ENCODE data around the gene KAT6B.

Gene KAT6B

DNA sequence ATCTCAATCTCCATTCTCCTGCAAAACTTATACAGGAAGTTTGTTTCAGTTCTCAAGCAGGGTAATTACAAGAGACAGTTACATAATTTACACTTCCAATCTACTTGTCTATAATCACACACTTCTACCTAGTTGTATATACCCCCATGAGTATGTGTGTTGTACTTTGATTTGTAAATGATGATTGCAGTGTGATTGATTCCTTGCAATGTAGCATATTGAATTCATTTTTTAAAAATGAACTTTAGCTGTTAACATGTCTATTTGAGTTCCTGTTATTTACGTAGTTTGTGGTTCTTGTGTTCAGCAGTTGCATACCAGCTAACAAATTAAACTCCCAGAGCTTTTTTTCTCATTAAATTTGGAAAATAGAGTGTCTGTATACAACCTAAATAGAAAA is 182.6 kb downstream of the KAT6B start:
- DNase-seq (ENCODE audit: low read depth in 2 of 2, low spot score in 1 of 2): no peak

DNA sequence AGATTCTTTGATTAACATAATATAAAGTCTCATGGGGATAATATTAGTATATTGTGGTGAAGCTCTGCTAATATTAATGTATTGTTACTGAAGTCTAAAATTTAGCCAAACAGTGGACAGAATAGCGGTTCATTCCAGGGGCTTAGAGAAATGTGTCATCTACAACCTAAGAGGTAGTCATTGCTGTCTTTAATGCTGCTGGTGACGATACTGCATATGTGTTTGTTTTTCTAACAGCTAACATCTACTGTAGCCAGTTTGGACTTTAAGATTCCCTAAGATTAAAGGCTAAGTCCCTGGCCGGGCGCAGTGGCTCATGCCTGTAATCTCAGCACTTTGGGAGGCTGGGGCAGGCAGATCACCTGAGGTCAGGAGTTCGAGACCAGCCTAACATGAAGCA is 183.0 kb downstream of the KAT6B start:
- no peak for DNase-seq (ENCODE audit: low read depth in 2 of 2, low spot score in 1 of 2)

DNA sequence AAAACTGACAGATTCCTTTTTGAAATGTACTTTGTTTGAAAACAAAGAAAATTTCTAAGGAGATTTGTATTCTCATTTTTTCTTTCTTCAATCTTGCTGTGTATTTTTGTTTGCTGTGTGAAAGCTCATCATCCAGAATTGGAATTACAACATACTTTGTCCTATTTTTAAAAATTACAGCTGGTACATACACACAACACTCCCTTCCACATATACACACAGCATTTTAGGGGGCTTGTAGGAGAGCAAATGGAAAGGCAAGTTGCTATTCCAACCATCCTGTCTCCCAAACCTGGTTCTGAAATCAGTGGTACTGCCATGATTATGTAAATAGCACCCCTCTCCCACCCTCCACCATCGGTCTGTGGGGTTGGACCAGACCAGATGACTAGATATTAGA is 184.0 kb downstream of the KAT6B start:
- no peak for DNase-seq (ENCODE audit: low read depth in 2 of 2, low spot score in 1 of 2)

DNA sequence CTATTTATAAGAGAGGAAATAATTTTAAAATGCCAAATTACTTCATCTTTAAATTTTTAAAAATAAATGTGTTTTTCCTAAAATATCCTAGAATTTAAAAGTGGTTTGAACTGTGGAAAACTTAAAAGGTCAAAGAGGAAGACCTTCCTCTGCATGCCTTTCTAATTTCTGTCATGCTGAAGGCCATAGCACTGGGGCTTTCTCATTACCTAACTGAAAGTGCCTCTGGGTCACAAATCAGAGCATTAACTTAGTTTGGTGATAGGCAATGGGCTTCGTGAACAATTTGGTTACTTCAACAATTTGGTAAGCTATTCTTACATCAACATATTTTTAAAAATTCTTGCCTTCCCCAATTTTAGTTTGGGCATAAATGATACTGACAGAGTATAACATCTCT is 184.8 kb downstream of the KAT6B start:
- no peak for DNase-seq (ENCODE audit: low read depth in 2 of 2, low spot score in 1 of 2)

DNA sequence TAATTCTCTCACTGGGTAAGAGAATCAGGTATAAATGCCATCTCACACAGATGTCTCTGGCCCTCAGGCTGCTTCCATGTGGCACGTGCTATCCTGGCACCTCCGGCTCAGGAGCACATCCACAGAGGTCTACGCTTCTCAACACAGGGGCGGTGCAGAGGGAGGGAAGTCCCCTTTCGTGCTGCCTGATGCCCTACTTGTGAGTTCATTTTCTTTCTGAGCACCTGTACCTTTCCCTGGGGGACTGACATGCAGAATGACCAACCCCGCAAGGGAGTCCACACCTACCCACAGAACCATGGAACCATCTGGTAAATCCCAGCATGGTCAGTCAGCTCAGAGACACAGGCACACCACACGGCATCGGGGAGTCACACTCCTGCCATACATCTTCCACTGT is 186.1 kb downstream of the KAT6B start:
- DNase-seq (ENCODE audit: low read depth in 2 of 2, low spot score in 1 of 2): no peak

DNA sequence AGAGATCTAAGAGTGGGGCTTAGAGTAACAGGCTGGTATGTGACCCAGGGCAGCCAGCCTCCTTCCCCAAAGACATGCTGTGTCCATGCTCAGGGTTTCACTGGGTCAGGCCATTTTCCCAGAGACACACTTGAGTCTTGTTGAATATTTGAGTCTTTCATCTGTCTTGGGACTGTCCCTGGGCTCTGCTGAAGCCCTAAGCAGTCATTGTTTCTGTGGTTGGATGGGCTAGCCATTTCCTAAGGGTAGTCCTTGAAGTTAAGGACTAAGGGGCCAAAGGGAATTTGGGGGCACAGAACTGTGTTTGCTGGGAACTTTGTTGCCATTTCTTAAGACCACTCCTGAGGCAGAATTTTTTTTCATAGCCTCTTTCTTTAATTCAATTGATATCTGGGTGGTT is 186.6 kb downstream of the KAT6B start:
- no peak for DNase-seq (ENCODE audit: low read depth in 2 of 2, low spot score in 1 of 2)

DNA sequence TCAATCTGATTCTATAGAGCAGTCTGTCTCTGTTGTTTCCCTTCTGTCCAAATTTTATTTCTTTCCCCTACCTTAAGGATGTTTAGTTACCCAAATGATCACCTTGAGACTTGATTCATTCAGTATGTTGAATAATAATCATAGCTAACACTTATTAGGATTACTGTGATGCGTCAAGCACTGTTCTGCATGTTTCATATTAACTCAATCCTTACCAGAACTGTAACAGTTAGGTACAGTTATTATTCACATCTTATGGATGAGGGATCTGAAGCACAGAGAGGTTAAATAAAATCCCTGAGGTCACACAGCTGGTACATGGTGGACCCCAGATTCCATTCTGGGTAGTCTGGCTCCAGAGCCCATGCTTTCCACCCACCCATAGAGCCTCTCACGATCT is 187.1 kb downstream of the KAT6B start:
- DNase-seq (ENCODE audit: low read depth in 2 of 2, low spot score in 1 of 2): no peak

DNA sequence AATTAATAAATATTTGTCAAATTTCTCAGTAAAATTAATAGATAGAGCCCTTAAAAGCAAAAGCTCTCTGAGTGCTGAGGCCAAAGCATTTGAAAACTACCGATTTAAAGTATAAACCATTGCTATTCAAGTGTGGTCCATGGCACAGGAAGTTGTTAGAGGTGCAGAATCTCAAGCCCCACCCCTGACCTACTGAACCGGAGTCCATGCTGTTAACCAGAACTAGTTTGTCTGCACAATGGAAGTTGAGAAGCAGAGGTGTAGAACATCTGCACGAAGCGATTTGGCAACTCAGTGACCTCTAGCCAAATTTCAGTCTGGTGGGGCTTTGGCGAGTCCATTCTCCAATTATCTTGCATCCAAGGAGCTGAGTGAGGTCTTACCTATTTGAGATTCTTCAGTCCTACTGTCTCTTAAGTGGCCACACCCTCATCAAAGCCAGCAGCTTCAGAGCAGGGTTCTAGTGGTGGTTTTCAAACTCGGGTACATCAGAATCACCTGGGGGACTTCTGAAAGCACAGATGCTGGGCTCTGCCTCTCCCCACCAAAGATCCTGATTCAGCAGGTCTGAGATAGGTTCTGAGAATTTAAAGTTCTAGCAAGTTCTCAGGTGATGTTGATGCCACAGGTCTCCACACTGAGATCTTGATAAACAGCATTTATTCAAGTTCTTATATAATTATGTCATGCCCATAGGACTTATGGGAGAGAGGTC is 188.3 kb downstream of the KAT6B start:
- DNase-seq (ENCODE audit: low read depth in 2 of 2, low spot score in 1 of 2): no peak

DNA sequence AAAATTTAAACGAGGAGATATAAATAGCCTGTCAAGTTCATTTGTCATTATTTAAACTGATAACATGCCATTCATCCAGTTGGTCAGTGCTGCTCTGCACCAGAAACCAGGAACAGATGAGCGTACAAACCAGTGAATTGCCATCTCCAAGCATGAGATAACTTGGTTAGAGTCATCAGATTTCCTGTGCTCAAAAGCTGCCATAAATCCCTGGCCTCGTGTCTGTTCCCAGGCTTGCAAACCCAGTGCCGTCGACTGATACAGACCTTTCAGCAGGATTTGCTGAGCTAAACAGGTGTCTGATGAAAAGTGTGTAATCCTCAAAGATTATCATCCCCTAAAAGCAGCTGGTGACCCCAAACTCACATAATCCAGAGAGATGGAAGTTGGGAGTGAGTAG is 189.0 kb downstream of the KAT6B start:
- no peak for DNase-seq (ENCODE audit: low read depth in 2 of 2, low spot score in 1 of 2)

GRCh38 chr10:75016325-75016724 is 189.9 kb downstream of the KAT6B start:
- no peak for DNase-seq (ENCODE audit: low read depth in 2 of 2, low spot score in 1 of 2)

DNA sequence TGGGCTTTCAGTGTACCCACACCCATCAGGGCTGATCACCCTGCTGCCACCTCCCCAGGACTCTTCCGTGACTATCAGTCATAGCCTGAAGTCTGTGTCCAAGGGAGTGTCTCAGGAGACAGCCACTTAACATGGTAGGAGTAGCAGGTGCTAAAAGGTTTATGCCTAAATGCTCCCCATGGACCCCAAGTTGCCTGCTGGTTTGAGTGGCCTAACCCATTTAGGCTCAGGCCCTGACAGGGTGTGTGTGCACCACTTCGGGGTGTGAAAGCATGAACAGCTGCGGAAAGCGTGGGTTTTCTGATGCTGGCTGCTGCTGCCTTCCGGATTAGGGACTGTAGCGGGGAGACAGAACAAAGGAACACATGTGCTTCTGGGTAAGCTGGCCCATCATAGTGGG is 191.9 kb downstream of the KAT6B start:
- DNase-seq (ENCODE audit: low read depth in 2 of 2, low spot score in 1 of 2): no peak

DNA sequence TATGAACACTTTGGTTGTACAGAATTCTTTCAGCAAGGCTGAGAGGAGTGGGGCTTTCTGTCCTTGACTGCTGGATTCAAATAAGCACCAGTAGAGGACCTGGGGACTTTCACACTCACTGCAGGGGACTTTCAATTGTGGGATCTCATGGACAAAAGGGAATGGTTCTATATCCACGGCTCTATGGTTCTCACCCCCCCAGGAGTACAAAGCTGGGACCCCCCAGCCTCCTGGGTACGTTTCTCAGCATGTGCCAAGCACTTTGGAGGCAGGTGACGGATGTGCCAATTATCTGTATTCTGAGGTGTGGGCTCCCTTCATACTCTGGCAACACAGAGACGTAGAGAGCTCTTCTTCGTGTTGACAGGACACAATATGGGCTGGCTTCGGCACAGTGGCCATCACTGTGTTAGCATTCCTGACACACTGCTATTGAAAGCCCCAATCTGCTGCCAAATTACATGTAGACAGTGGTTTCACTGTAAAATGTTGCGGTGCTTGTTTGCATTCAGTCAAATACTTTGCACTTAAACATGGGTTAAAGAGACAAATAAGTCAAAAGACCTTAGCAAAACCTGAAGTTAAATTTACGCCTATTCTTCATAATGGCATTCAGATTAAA is 192.4 kb downstream of the KAT6B start:
- DNase-seq (ENCODE audit: low read depth in 2 of 2, low spot score in 1 of 2): no peak

- no peak for DNase-seq (ENCODE audit: low read depth in 2 of 2, low spot score in 1 of 2)
Measured at GRCh38 chr10:75019370-75019769, 193.0 kb downstream of the KAT6B start.

DNA sequence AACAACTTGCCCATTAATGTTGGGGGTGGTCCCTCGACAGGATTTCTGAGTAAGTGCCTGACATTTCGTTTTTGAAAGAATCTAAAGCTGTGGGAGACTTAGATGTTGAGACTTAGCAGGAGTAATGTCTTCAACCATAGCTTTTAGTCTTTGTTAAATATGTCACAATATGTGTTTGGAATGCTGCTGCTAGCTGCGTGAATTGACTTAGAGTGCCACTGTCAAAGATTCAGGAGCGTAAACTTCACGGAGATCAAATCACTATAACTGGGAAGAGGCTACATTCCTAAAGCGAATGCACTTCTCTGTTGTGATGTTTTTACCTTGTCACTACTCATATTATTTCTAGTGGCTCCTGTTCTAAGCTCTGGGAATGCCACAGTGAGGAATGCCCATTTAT is 193.8 kb downstream of the KAT6B start:
- no peak for DNase-seq (ENCODE audit: low read depth in 2 of 2, low spot score in 1 of 2)

DNA sequence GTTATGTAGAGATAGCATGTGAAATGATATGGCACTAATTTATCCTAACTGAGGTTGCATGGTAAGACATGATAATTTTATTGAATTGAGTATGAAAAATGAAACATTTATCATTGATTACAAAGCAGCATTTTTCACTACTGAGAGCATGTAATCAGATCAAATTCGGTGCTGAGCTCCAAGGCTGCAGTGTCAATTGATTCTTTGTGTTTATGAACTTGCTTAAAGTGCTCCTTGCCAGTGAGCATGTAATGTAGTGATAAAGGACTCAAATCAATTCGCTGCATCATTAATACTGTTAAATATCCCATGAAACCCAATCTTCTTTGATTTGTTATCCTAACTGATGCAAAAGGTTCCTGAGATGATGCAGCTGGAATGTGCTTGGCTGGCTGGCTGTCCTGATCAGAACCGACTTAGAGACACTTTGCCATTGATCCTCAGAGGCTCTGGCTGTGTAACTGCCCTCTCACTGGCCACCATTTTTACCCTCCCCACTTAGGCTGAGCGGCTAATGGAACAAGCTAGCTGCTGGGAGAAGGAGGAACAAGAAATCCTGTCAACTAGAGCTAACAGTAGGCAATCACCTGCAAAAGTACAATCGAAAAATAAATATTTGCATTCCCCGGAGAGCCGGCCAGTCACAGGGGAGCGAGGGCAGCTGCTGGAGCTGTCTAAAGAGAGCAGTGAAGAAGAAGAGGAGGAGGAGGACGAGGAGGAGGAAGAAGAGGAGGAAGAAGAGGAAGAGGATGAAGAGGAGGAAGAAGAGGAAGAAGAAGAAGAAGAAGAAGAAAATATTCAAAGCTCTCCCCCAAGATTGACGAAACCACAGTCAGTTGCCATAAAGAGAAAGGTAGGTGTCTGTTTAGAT is 195.2 kb downstream of the KAT6B start:
- no peak for DNase-seq (ENCODE audit: low read depth in 2 of 2, low spot score in 1 of 2)

DNA sequence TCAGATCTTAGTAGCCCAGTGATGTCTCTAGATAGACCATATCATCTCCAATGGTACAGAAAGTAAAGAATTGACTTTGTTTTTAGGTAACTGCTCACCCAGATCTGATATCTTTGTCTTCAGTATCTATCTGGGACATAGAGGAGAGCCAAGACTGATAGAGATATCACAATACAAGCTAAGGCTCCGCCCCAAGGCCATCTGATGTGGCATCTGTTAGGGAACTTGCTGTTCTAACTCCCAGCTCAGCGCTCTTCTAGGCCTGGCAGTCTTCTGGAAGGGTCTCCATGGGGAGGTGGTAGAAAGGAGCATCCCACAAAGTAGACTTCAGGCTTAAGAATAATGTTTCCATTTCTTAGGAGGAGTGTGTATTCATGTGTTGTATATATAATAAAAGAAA is 196.7 kb downstream of the KAT6B start:
- no peak for DNase-seq (ENCODE audit: low read depth in 2 of 2, low spot score in 1 of 2)

DNA sequence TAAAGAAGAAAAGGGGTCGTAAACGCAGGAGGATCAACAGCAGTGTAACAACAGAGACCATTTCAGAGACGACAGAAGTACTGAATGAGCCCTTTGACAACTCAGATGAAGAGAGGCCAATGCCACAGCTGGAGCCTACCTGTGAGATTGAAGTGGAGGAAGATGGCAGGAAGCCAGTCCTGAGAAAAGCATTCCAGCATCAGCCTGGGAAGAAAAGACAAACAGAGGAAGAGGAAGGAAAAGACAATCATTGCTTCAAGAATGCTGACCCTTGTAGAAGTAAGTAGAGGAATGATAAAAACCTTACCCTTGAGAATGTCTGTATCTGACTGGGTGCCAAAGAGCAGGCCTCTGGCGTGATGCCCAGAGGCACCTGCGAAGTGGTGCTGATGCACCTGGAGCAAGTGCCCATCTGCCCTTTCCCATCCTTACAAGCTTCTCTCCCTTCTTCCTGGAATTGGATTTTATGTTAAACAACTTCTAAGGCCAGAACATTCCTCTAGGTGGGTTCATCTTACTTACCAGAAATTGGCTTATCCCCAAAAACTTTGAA is 198.6 kb downstream of the KAT6B start:
- DNase-seq (ENCODE audit: low read depth in 2 of 2, low spot score in 1 of 2): no peak

DNA sequence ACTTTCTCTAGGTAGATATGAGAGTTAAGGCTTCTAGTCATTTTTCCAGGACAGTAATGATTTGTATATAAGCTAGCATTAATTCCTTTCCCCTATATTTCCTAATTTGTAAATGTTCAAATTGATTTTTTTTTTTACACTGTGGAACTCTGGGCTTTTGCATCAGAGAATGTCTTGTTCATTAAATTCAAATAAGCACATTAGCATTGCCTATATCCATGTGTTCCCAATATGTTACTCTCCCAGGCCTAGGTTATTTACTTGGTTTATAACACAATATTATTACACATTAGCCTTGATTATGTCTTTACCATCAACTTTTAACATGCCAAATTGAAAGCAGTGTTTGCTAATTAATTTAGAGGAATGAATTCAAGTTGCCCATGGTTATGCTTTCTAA is 201.6 kb downstream of the KAT6B start:
- no peak for DNase-seq (ENCODE audit: low read depth in 2 of 2, low spot score in 1 of 2)

GRCh38 chr10:75028748-75029147 is 202.3 kb downstream of the KAT6B start:
- no peak for DNase-seq (ENCODE audit: low read depth in 2 of 2, low spot score in 1 of 2)

GRCh38 chr10:75029420-75029819 is 203.0 kb downstream of the KAT6B start:
- DNase-seq (ENCODE audit: low read depth in 2 of 2, low spot score in 1 of 2): no peak

DNA sequence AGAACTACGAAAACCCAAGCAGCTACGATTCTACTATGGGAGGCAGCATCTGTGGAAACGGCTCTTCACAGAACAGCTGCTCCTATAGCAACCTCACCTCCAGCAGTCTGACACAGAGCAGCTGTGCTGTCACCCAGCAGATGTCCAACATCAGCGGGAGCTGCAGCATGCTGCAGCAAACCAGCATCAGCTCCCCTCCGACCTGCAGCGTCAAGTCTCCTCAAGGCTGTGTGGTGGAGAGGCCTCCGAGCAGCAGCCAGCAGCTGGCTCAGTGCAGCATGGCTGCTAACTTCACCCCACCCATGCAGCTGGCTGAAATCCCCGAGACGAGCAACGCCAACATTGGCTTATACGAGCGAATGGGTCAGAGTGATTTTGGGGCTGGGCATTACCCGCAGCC is 203.5 kb downstream of the KAT6B start:
- DNase-seq (ENCODE audit: low read depth in 2 of 2, low spot score in 1 of 2): no peak

- DNase-seq (ENCODE audit: low read depth in 2 of 2, low spot score in 1 of 2): no peak
Measured at GRCh38 chr10:75030371-75030770, 204.0 kb downstream of the KAT6B start.

Data from stimulated activated CD8-positive, alpha-beta memory T cell treated with anti-CD3 and anti-CD28 coated beads, Interleukin-4, amount 100 ng/mL, for 1 hour (primary cell).